HS-5 (cell line): ENCODE results near the gene KLHL30.

Experiments
- DNase-seq: peaks from one replicate; pipeline ENCODE4 v3.0.0-alpha.2; 2012; ENCODE audit warnings: low read depth

The KLHL30 gene

GRCh38 chr2:238119756-238120462 is 18.6 kb upstream of the KLHL30 start:
- no peak for DNase-seq

- no peak for DNase-seq
Observed at GRCh38 chr2:238120463-238121298, 17.8 kb upstream of the KLHL30 start.

GRCh38 chr2:238121511-238122286 is 16.8 kb upstream of the KLHL30 start:
- no peak for DNase-seq

GRCh38 chr2:238122287-238123217 is 15.9 kb upstream of the KLHL30 start:
- DNase-seq: no peak

GRCh38 chr2:238123218-238123971 is 15.1 kb upstream of the KLHL30 start:
- no peak for DNase-seq

GRCh38 chr2:238123991-238124470 is 14.4 kb upstream of the KLHL30 start:
- no peak for DNase-seq

- no peak for DNase-seq
Observed at GRCh38 chr2:238124488-238125126, 13.9 kb upstream of the KLHL30 start.

- no peak for DNase-seq
Observed at GRCh38 chr2:238125127-238125885, 13.2 kb upstream of the KLHL30 start.

- DNase-seq: no peak
Observed at GRCh38 chr2:238126338-238126737, 12.1 kb upstream of the KLHL30 start.

- no peak for DNase-seq
Observed at GRCh38 chr2:238126775-238127164, 11.7 kb upstream of the KLHL30 start.

GRCh38 chr2:238127165-238128060 is 11.1 kb upstream of the KLHL30 start:
- DNase-seq: no peak

- no peak for DNase-seq
Observed at GRCh38 chr2:238128061-238128440, 10.4 kb upstream of the KLHL30 start.

- no peak for DNase-seq
Observed at GRCh38 chr2:238128534-238129001, 9.9 kb upstream of the KLHL30 start.

- DNase-seq: no peak
Observed at GRCh38 chr2:238129166-238130010, 9.1 kb upstream of the KLHL30 start.

GRCh38 chr2:238130111-238130695 is 8.3 kb upstream of the KLHL30 start:
- no peak for DNase-seq

- DNase-seq: no peak
Observed at GRCh38 chr2:238130696-238131628, 7.5 kb upstream of the KLHL30 start.
